Dendritic cell treated with granulocyte-macrophage colony-stimulating factor and Interleukin-4, amounts not matched to agents 40 ng/mL and 50 ng/mL, for 4 days (primary cell): ENCODE data around the gene NFIA.

Source experiments
- H3K27ac Mint-ChIP-seq: one replicate; pipeline ENCODE4 v1.8.0; 2022; ENCODE audit warnings: mild to moderate bottlenecking, mixed read lengths
- H3K27me3 Mint-ChIP-seq: one replicate; pipeline ENCODE4 v1.8.0; 2022; ENCODE audit warnings: mild to moderate bottlenecking, mixed read lengths
- H3K36me3 Mint-ChIP-seq: one replicate; pipeline ENCODE4 v1.8.0; 2022; ENCODE audit warnings: low read depth, mixed read lengths
- H3K4me1 Mint-ChIP-seq: one replicate; pipeline ENCODE4 v1.8.0; 2022; ENCODE audit warnings: low read depth, mixed read lengths
- H3K4me3 Mint-ChIP-seq: one replicate; pipeline ENCODE4 v1.8.0; 2022; ENCODE audit warnings: mild to moderate bottlenecking, moderate library complexity, mixed read lengths
- H3K9me3 Mint-ChIP-seq: one replicate; pipeline ENCODE4 v1.8.0; 2022; ENCODE audit warnings: mixed read lengths
- intact Hi-C: fragments of 100-400 bp; cut with micrococcal nuclease; formaldehyde crosslinking; loops from one replicate; pipeline ENCODE4 v1.15.0; 2022

NFIA gene

GRCh38 chr1:61111084-61112004 lies 29.0 kb downstream of the NFIA start:
- H3K27me3 Mint-ChIP-seq: no peaks in the 10 kb centered on the region
- H3K36me3 Mint-ChIP-seq: no peaks in the 10 kb centered on the region
- no peak overlapping the region for H3K4me3 Mint-ChIP-seq
- intact Hi-C loops: no loop called here
- peak overlapping the region; percentile 66 for H3K27ac Mint-ChIP-seq
- peaks cover 21% of the 10 kb centered on the region for H3K4me1 Mint-ChIP-seq
- H3K9me3 Mint-ChIP-seq: no peaks in the 10 kb centered on the region

DNA sequence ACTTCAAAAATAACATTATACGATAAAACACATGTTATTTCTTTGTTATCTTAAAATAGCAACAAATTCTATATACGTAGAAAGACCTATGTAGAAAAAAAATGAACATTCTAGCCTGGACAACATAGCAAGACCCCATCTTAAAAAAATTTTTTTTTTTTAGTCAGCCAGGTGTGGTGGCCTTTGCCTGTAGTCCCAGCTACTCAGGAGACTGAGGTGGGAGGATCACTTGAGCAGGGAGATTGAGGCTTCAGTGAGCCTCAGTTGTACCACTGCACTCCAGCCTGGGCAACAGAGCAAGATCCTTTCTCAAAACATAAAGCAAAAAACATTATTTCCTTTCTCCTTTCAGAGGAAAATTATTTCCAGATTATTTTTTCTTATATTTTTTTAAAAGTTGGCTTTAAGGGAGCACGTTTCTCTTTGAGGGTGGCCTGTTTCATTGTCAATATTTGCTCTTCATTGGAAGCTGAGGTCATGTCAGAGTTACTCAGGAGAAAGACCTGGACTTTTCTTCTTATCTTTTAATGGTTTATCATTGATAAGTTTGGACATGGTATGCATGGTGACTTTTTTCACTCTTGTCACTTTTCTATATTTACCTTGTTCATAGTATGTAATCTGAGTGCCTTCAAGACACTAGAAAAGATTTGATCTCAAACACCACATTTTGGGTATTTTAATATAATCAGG lies 32.0 kb downstream of the NFIA start:
- H3K9me3 Mint-ChIP-seq: no peaks in the 10 kb centered on the region
- peaks cover 21% of the 10 kb centered on the region for H3K4me1 Mint-ChIP-seq
- H3K36me3 Mint-ChIP-seq: no peaks in the 10 kb centered on the region
- intact Hi-C loops: no loop called here
- H3K4me3 Mint-ChIP-seq: no peak overlapping the region
- H3K27me3 Mint-ChIP-seq: no peaks in the 10 kb centered on the region
- no peak overlapping the region for H3K27ac Mint-ChIP-seq

GRCh38 chr1:61115436-61115835 lies 33.1 kb downstream of the NFIA start:
- H3K4me3 Mint-ChIP-seq: no peak overlapping the region
- no peaks in the 10 kb centered on the region for H3K9me3 Mint-ChIP-seq
- H3K36me3 Mint-ChIP-seq: no peaks in the 10 kb centered on the region
- peaks cover 17% of the 10 kb centered on the region for H3K4me1 Mint-ChIP-seq
- H3K27me3 Mint-ChIP-seq: no peaks in the 10 kb centered on the region
- peak overlapping the region; percentile 12 for H3K27ac Mint-ChIP-seq
- intact Hi-C loops: no loop called here

DNA sequence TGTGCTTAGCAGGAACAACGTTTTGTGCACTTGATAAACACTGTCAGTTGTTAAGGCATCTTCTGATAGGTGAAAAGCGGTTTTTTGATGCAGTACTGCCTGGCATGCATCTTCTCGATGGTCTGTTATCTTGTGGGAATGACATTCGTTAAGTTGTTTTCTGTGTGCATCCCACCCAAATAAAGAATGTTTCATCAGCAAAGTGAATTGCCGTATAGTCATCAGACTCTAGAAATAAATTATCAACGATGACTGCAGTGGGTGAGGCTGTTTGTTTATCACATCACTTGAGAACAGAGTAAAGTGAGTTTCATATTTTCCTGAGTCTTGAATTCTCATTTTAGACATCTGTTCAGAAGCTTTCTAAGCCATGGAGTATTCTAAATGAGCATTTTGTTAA lies 34.1 kb downstream of the NFIA start:
- intact Hi-C loops: no loop called here
- Mint-ChIP-seq H3K27me3 (no peaks in the 10 kb centered on the region), H3K4me3 (no peak overlapping the region), H3K27ac (no peak overlapping the region), H3K36me3 (no peaks in the 10 kb centered on the region), H3K4me1 (peaks cover 14% of the 10 kb centered on the region), H3K9me3 (no peaks in the 10 kb centered on the region)

DNA sequence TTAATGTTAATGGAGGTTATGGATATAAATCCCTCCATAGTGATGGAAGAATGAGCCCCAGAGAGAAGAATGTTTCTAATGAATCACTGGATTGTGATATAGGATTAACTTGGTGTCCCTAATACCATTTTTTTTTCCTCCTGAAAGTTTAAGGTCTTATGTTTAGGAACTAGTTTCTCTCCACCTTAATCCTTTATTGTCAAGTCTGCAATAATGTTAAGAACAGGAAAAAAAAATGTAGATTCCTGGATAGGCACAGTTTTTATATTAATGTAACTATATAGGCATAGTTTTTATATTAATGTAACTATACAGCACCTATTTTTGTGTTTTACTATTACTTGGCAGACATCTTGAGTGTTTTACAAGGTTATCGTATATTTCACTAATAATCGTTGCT lies 34.9 kb downstream of the NFIA start:
- intact Hi-C loops: no loop called here
- Mint-ChIP-seq H3K27me3 (no peaks in the 10 kb centered on the region), H3K4me1 (peaks cover 14% of the 10 kb centered on the region), H3K36me3 (no peaks in the 10 kb centered on the region), H3K27ac (no peak overlapping the region), H3K9me3 (no peaks in the 10 kb centered on the region), H3K4me3 (no peak overlapping the region)

DNA sequence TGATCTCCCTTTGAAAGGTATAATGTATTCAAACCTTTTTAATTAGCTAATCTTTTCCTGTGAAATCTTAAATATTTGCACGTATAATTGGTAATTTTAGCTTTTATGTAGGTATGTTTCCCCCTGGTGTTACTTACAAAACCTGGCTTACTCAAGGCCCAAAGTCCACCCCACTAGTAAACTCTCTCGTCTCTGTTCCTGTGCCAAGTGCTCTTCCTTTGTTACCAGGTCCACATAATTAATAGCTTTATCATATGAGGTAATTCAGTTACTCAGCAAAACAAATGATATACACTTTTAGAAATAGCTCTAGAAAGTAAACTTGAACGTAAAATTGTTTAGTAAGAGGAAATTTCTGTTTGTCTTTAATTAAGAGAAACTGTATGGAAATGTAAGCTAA lies 36.7 kb downstream of the NFIA start:
- intact Hi-C loops: no loop called here
- no peaks in the 10 kb centered on the region for H3K36me3 Mint-ChIP-seq
- no peaks in the 10 kb centered on the region for H3K9me3 Mint-ChIP-seq
- no peaks in the 10 kb centered on the region for H3K27me3 Mint-ChIP-seq
- H3K4me3 Mint-ChIP-seq: no peak overlapping the region
- no peak overlapping the region for H3K27ac Mint-ChIP-seq
- H3K4me1 Mint-ChIP-seq: peaks cover 14% of the 10 kb centered on the region

GRCh38 chr1:61120246-61120840 lies 38.0 kb downstream of the NFIA start:
- H3K27ac Mint-ChIP-seq: no peak overlapping the region

DNA sequence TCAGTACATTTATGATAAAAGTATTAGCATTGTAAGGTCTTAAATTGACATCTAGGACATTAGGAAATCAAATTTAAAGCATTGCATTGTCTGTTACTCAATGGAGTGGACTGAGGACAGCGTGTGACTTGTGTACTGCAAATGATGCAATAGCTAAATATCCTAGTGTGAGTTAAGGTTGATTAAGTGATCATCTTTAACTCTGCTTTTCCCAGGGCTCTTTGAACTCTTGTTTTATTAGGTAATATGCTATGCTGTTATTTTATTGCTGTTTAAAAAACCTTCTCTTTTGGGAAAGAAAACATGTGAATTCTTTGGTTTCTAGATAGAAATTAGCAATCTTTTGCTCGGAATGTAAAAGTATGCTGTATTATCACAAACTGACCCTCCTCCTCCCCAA lies 38.6 kb downstream of the NFIA start:
- no peak overlapping the region for H3K4me3 Mint-ChIP-seq
- H3K27me3 Mint-ChIP-seq: no peaks in the 10 kb centered on the region
- no peak overlapping the region for H3K27ac Mint-ChIP-seq
- no peaks in the 10 kb centered on the region for H3K36me3 Mint-ChIP-seq
- intact Hi-C loops: no loop called here
- H3K9me3 Mint-ChIP-seq: no peaks in the 10 kb centered on the region
- H3K4me1 Mint-ChIP-seq: peaks cover under 1% of the 10 kb centered on the region

More at GRCh38 chr1:61120246-61120840, 38.0 kb downstream of the NFIA start:
- intact Hi-C loops: no loop called here
- Mint-ChIP-seq H3K4me1 (peaks cover 7% of the 10 kb centered on the region), H3K27me3 (no peaks in the 10 kb centered on the region), H3K4me3 (no peak overlapping the region), H3K9me3 (no peaks in the 10 kb centered on the region), H3K36me3 (no peaks in the 10 kb centered on the region)

DNA sequence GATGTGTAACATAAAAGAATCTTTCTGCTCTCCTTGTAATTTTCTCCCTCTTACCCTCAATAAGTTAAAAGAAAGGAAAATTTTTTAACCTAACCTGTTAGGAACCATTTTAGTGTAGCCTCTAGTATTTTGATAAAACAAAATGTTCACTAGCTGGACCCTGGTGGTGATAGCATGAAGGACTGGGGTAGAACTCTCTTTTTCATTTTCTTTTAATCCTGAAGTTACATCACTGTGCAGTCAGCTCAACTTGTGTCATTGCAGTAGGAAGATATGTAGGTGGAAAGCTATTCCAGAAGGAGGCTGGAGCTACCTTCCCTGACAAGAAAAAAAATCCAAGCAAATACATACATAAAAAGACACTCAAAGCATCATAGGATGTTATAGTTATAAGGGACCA lies 39.3 kb downstream of the NFIA start:
- Mint-ChIP-seq H3K9me3 (no peaks in the 10 kb centered on the region), H3K27me3 (no peaks in the 10 kb centered on the region), H3K36me3 (no peaks in the 10 kb centered on the region), H3K4me1 (no peaks in the 10 kb centered on the region), H3K4me3 (no peak overlapping the region), H3K27ac (no peak overlapping the region)
- intact Hi-C loops: no loop called here

DNA sequence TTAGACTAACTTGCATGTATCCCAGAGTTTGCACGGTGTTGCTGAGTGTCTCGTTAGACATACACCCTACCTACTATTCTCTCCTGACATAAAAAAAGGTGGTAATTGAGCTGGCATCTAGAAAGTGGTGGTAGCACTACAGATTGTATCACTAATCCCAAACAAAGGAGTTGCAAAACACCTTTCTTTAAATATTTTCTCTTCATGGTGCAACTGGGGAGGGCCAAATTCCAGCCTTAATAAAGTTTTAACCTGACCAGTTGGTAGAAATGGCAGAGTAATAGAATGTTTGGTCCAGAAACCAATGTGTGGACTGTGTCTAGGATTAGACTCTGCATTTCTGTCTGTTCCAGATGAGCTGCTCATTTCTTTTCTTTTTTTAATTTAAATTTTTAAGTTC lies 40.0 kb downstream of the NFIA start:
- Mint-ChIP-seq H3K27me3 (no peaks in the 10 kb centered on the region), H3K4me3 (no peak overlapping the region), H3K4me1 (no peaks in the 10 kb centered on the region), H3K9me3 (no peaks in the 10 kb centered on the region), H3K27ac (no peak overlapping the region), H3K36me3 (no peaks in the 10 kb centered on the region)
- intact Hi-C loops: no loop called here

DNA sequence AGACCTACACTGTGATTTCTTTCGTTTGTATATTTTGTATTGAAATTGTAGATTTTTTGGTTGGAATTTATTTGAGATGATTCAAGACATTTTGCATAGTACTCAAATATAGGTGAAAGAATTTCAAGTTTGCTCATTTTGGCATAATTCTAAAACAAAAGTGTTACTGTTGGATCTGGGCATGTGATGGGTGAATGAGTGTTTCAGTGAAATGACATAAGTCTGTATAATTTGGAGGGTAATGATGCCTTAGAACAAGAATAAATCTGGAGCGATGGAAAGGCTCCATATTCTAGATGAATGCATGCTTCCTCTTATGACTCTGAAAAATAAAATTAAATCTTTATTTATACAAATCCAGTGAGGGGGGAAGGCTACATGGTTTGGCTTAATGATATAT lies 41.0 kb downstream of the NFIA start:
- Mint-ChIP-seq H3K4me3 (no peak overlapping the region), H3K9me3 (no peaks in the 10 kb centered on the region), H3K4me1 (no peaks in the 10 kb centered on the region), H3K36me3 (no peaks in the 10 kb centered on the region), H3K27me3 (no peaks in the 10 kb centered on the region), H3K27ac (no peak overlapping the region)
- intact Hi-C loops: no loop called here

DNA sequence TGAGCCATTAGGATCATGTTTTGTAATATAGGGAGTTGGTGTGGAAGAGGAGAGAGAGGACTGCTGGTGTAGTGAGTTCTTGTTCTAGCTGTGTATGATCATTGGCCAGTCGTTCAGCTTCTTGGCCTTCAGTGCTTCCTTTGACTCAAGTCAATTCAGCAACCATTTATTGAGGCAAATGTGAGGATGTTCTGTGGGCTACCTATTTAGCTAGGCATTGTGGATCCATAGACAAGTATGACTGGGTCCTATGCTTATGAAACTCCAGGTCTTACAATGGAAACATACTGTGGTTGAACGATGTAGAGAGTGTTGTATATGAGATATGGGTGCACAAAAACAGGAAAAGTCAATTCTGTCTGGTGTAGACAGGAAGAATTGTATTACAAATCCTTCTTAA lies 41.7 kb downstream of the NFIA start:
- Mint-ChIP-seq H3K4me1 (no peaks in the 10 kb centered on the region), H3K9me3 (no peaks in the 10 kb centered on the region), H3K27me3 (no peaks in the 10 kb centered on the region), H3K27ac (no peak overlapping the region), H3K36me3 (no peaks in the 10 kb centered on the region), H3K4me3 (no peak overlapping the region)
- intact Hi-C loops: no loop called here

- Mint-ChIP-seq H3K36me3 (no peaks in the 10 kb centered on the region), H3K27ac (no peak overlapping the region), H3K4me3 (no peak overlapping the region), H3K9me3 (no peaks in the 10 kb centered on the region), H3K27me3 (no peaks in the 10 kb centered on the region), H3K4me1 (no peaks in the 10 kb centered on the region)
- intact Hi-C loops: no loop called here
Measured at GRCh38 chr1:61124696-61125095, 42.3 kb downstream of the NFIA start.

DNA sequence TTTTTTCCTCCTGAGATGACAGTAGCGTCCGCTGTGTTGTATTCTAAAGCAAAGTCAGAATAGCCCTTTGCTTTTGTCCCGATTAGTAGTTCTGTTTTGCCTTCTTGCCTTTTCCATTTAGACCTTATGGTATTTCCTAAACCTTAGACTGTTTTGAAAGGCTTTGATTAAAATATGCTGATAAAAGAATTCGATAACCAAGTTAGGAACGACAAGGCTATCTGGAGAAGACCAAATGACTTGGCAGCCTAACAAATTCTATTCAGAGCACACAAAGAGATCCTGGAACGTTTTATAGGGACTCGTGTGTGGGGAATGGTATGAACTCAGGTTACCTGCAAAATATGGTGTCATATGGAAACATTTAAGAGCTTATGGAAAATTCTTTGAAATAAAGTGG lies 42.9 kb downstream of the NFIA start:
- H3K4me3 Mint-ChIP-seq: no peak overlapping the region
- H3K9me3 Mint-ChIP-seq: no peaks in the 10 kb centered on the region
- H3K27me3 Mint-ChIP-seq: no peaks in the 10 kb centered on the region
- intact Hi-C loops: no loop called here
- H3K4me1 Mint-ChIP-seq: no peaks in the 10 kb centered on the region
- H3K36me3 Mint-ChIP-seq: no peaks in the 10 kb centered on the region
- H3K27ac Mint-ChIP-seq: no peak overlapping the region
